H1 (cell line): ENCODE results near the gene TM9SF2. TPM values are rescaled to one million over a fixed set of nuclear protein-coding genes. Genes with fewer than 3 reads are reported as not detected.

Experiments used
- CTBP2 ChIP-seq: IDR thresholded peaks from 2 replicates; pipeline ENCODE4 v1.7.0; 2011; ENCODE audit warnings: borderline replicate concordance, mild to moderate bottlenecking, moderate library complexity, mixed read lengths, low read length; ENCODE audit not compliant: insufficient read depth, insufficient read length
- KDM1A ChIP-seq: fragments of 200-600, 300-600 bp; sonication (generic); IDR thresholded peaks from 2 replicates; pipeline ENCODE4 v1.7.1; 2016; ENCODE audit warnings: mild to moderate bottlenecking, low read length, borderline replicate concordance
- RBBP5 ChIP-seq: IDR thresholded peaks from 2 replicates; pipeline ENCODE4 v1.7.1; 2012; ENCODE audit warnings: low read depth, mild to moderate bottlenecking, inconsistent platforms, low read length, moderate library complexity, borderline replicate concordance
- RXRA ChIP-seq: IDR thresholded peaks from 2 replicates; pipeline ENCODE4 v1.6.1; 2011; ENCODE audit warnings: low read depth, mild to moderate bottlenecking, low read length, moderate library complexity; ENCODE audit not compliant: insufficient read depth
- SAP30 ChIP-seq: fragments of 300-600 bp; sonication (generic); IDR thresholded peaks from 2 replicates; pipeline ENCODE4 v1.7.1; 2012; ENCODE audit warnings: low read length, moderate library complexity, mild to moderate bottlenecking, inconsistent platforms; ENCODE audit not compliant: insufficient read depth, insufficient replicate concordance
- SIN3A ChIP-seq, 2 experiments: IDR thresholded peaks in 1 of 2; conservative IDR thresholded peaks in 1 of 2; 2 replicates each; pipeline ENCODE4 v1.6.1; 2011 to 2012; ENCODE audit warnings: low read length in 2 of 2, improper control_type of control experiment in 1 of 2, low read depth in 1 of 2, mild to moderate bottlenecking in 1 of 2
- polyA plus RNA-seq, 7 experiments: library from polyadenylated mRNA; depleted of rRNA in 3 of 7; stranded (reverse) in 5 of 7; unstranded in 2 of 7; fragments of >200 nt in 5 of 7; fragments of 200-250 nt in 2 of 7; gene quantifications; 1 replicate in 5 of 7; 2 replicates in 1 of 7; 4 replicates in 1 of 7; pipeline versions ENCODE4 v1.2.1 to v1.2.3, GENCODE V29; 2011 to 2013; ENCODE audit warnings: missing spikeins in 2 of 7, mixed read lengths in 2 of 7
- total RNA-seq: library from RNA; stranded (reverse); fragmentation: NEBNext Ultra II Directional; extraction: Animal tissue kit (Norgen Biotek cat#: 25700); gene quantifications from 2 replicates; pipeline ENCODE4 v1.2.1, GENCODE V29; 2021
- TF ChIP-seq, protein P1 (sequence below), 3 experiments: IDR thresholded peaks; 1 replicate in 2 of 3; 2 replicates in 1 of 3; pipeline versions ENCODE4 v1.5.1 to v1.6.1; 2011; ENCODE audit warnings: low read length in 3 of 3, mild to moderate bottlenecking in 3 of 3, inconsistent platforms in 2 of 3, low read depth in 1 of 3, moderate library complexity in 1 of 3; ENCODE audit not compliant: insufficient read depth in 1 of 3; ENCODE audit errors: control extremely low read depth in 1 of 3
- TF ChIP-seq, protein P2 (sequence below): IDR thresholded peaks from 2 replicates; pipeline ENCODE4 v1.6.1; 2011; ENCODE audit warnings: low read depth, mild to moderate bottlenecking, low read length; ENCODE audit not compliant: insufficient read depth

Gene TM9SF2
- total and polyA plus RNA-seq, 2 of the 8 experiments (the other 6 are each of a cell fraction or from before 2014, with no cell fraction given), result 68.0 to 101 TPM

DNA sequence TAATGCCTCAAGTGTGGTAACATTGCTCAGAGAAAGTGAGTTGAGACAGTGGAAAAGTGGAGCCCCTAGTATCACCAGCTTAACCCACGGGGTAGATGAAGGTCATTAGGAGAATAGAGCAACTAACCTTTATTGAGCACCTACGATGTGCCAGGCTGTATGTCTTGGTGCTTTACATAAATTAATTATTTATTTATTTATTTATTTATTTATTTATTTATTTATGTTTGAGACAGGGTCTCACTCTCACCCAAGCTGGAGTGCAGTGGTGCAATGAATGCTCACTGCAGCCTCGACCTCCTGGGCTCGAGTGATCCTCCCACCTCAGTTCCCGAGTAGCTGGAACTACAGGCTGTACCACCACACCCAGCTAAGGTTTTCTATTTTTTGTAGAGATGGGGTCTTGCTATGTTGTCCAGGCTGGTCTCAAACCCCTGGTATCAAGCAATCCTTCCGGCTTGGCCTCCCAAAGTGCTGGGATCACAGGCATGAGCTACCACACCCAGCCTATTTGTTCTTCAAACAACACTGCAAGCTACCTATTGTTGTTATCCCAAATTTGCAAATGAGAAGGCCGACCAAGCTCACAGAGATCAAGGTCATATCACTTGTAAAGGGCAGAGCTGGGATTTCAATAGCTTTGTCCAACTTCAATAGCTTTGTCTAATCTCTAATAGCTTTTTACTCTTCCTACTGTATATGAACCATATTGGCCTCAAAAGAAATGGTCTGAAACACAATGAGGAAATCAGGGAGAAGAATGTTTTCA is 79.4 kb downstream of the TM9SF2 start (continued):
- no peak for TF ChIP-seq SIN3A (conservative IDR thresholded peaks at IDR 0.05 in 1 of 2, IDR thresholded peaks at IDR 0.05 in 1 of 2; ENCODE audit: low read depth in 1 of 2, low read length in 2 of 2)
- no peak for TF ChIP-seq SAP30
- TF ChIP-seq, protein P1, sequence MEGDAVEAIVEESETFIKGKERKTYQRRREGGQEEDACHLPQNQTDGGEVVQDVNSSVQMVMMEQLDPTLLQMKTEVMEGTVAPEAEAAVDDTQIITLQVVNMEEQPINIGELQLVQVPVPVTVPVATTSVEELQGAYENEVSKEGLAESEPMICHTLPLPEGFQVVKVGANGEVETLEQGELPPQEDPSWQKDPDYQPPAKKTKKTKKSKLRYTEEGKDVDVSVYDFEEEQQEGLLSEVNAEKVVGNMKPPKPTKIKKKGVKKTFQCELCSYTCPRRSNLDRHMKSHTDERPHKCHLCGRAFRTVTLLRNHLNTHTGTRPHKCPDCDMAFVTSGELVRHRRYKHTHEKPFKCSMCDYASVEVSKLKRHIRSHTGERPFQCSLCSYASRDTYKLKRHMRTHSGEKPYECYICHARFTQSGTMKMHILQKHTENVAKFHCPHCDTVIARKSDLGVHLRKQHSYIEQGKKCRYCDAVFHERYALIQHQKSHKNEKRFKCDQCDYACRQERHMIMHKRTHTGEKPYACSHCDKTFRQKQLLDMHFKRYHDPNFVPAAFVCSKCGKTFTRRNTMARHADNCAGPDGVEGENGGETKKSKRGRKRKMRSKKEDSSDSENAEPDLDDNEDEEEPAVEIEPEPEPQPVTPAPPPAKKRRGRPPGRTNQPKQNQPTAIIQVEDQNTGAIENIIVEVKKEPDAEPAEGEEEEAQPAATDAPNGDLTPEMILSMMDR (IDR thresholded peaks at IDR 0.05; ENCODE audit: control extremely low read depth in 1 of 3, insufficient read depth in 1 of 3, low read depth in 1 of 3, low read length in 3 of 3), result no peak
- no peak for TF ChIP-seq RBBP5
- no peak for TF ChIP-seq KDM1A
- TF ChIP-seq RXRA, result no peak
- TF ChIP-seq, protein P2, sequence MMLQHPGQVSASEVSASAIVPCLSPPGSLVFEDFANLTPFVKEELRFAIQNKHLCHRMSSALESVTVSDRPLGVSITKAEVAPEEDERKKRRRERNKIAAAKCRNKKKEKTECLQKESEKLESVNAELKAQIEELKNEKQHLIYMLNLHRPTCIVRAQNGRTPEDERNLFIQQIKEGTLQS, result no peak
- TF ChIP-seq CTBP2, result no peak
